H7 (cell line): ENCODE results near the gene PPP6C. TPM values are rescaled to one million over a fixed set of nuclear protein-coding genes. Genes with fewer than 3 reads are reported as not detected.
"Not testable (repeated sequence)": the region's sequence is repeated elsewhere in the genome, so short reads cannot be mapped to it uniquely, and the experiment has no call there.

Experiments
- DNase-seq: peaks from one replicate; pipeline ENCODE4 v3.0.0; 2012
- H3K27me3 ChIP-seq: 2 replicates; pipeline ENCODE4 v1.6.0; 2011; ENCODE audit warnings: mild to moderate bottlenecking, low read length; ENCODE audit not compliant: control insufficient read depth, insufficient read depth
- H3K36me3 ChIP-seq: replicated peaks from 2 replicates; pipeline ENCODE4 v1.5.1; 2011; ENCODE audit warnings: low read length; ENCODE audit not compliant: control insufficient read depth, insufficient read depth
- H3K4me3 ChIP-seq: 2 replicates; pipeline ENCODE4 v1.5.1; 2011; ENCODE audit warnings: low read depth, mild to moderate bottlenecking, control low read depth, low read length, moderate library complexity; ENCODE audit not compliant: insufficient read depth
- total RNA-seq: library from RNA; depleted of rRNA; stranded (reverse); fragments of >200 nt; shearing (Covaris generic); gene quantifications from 2 replicates; pipeline ENCODE4 v1.2.3, GENCODE V29; 2014

Gene PPP6C
- total RNA-seq, 1 experiment from 2014 or later = 34.7 TPM

DNA sequence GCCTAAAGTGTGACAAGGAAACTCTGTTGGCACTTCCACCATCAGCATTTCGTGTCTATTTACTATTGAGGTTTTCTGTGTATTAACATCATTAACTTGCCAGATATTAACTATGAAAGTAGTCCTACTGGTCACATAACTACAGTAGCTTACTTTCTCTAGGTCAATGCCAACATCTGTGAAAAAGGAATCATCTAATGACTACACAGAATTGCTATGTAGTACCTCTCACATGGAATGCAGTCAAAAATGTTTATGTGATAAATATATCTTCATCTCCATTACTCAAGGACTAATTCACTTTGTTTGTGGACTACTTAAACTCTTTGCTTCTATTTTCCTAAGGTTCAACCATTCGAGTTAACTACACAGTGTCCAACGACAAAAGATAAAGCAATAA is 48.4 kb downstream of the PPP6C start:
- no peak overlapping the region for H3K4me3 ChIP-seq

DNA sequence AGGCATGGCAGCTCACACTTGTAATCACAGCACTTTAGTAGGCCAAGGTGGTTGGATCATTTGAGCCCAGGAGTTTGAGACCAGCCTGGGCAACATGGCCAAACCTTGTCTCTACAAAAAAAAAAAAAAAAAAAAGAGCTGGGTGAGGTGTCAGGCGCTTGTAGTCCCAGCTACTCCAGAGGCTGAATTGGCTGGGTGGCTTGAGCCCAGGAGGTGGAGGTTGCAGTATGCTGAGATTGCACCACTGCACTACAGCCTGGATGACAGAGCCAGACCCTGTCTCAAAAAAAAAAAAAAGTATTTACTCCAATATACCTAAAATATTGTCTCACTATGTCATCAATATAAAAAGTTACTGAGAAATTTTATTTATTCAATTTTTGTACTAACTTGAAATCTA is 49.0 kb downstream of the PPP6C start:
- no peak overlapping the region for H3K4me3 ChIP-seq
- H3K36me3 ChIP-seq = no peaks in the 10 kb centered on the region
- no peak for DNase-seq
- H3K27me3 ChIP-seq = no peaks in the 10 kb centered on the region

More for the DNA sequence above, 48.4 kb downstream of the PPP6C start:
- no peak for DNase-seq
- Histone ChIP-seq H3K27me3 (no peaks in the 10 kb centered on the region), H3K36me3 (no peaks in the 10 kb centered on the region)

- H3K36me3 ChIP-seq = no peaks in the 10 kb centered on the region
- H3K27me3 ChIP-seq = no peaks in the 10 kb centered on the region
- DNase-seq = no peak
- H3K4me3 ChIP-seq = no peak overlapping the region
These were observed 52.4 kb downstream of the PPP6C start for GRCh38 chr9:125137200-125137599.

DNA sequence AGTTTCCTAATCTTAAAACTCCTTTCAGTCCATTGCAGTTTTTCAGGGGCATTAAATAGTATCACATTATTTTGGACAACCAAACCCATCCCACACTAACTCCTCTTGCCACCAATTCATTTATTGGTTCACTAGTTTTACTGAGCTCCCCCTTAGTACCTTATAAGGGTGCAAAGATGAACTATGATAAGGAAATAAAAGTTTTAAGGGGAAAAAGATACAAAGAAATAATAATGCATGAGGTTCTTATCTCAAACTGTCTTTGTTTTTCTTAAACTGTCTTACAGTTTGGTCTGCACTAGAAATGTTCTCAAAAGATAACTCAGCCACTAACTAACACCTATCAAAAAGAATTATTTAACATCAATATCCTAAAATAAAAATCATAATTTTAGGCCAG is 54.6 kb downstream of the PPP6C start:
- DNase-seq = no peak
- H3K36me3 ChIP-seq = no peaks in the 10 kb centered on the region
- no peaks in the 10 kb centered on the region for H3K27me3 ChIP-seq
- H3K4me3 ChIP-seq = no peak overlapping the region

DNA sequence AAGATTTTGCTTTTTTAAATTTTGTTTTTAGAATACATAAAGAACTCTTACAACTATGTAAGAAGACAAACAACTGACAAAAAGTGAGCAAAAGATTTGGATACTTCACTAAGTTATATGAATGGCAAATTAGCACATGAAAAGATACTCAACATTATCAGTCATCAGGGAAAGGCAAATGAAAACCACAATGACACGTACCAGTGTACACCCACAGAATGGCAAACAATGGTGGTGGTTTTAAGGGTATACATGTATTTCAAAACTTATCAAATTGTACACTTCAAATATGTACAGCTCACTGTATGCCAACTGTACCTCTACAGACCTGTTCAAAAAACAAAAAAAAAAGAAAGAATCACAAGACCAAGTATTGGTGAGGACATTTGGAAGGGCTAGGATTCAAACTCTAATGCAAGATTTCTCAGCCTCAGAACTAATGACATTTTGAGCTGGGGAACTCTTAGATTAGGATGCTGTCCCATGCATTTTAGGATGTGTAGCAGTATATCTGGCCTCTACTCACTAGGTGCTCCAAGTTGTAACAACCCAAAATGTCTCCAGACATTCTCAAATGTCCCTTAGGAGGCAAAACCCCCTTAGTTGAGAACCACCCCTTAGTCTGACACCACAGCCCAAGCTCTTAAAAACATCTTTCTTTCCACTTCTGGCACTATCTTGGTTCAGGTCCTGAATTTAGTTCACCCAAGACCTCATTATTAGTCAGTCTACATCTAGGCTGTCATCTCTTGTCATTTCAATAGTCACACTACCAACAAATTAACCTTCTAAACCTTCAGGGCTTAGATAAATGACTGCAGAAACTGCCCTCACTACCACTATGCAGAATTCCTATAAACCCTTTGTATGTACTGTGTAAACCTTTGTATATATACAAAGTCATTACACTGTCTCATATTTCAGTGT is 55.9 kb downstream of the PPP6C start:
- DNase-seq = no peak
- Histone ChIP-seq H3K36me3 (no peaks in the 10 kb centered on the region), H3K4me3 (no peak overlapping the region), H3K27me3 (no peaks in the 10 kb centered on the region)

DNA sequence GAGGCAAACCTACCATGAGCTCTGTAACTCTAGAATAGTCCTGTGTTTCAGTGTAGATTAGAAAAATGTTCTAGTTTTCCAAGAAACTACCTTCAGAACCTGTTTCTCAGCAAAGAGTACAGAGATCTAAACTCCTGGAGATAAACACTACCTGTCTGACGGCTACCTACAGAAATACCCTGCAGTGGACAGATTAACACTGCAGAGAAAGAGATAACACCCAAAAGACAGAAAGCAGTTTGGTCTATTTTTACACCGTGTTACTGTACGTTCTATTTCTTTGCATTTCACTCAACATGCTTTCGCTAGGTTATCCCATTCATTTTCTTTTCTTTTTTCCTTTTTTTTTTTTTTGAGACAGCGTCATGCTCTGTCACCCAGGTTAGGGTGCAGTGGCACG is 57.8 kb downstream of the PPP6C start:
- no peak overlapping the region for H3K4me3 ChIP-seq
- no peak for DNase-seq
- H3K36me3 ChIP-seq = no peaks in the 10 kb centered on the region
- H3K27me3 ChIP-seq = no peaks in the 10 kb centered on the region

DNA sequence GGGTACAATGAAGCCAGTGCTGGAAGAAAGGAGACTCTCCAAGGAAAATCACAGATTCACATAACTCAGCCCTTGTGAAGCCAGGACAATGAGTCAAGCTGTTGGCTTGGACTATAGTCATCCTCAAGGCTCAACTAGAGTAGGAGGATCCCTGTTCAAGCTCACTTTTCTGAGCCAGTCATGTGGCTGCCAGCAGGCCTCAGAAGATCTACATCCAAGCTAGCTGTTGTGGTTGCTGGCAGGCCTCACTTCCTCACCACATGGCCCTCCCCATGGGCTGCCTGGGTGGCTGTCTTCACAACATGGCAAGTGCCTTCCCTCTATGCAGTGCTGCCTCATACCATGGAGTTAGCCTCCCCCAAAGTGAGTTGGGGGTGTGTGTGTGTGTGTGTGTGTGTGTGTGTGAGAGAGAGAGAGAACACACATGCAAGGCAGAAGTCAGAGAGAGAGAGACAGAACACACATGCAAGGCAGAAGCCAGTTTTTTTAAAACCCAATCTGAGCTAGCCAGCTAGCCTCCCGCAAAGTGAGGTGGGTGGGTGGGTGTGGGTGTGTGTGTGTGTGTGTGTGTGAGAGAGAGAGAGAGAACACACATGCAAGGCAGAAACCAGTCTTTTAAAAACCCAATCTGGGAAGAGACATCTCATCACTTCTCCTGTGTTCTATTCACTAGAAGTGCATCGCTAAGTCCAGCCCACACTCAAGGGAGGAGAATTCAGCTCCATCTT is 63.4 kb downstream of the PPP6C start:
- Histone ChIP-seq H3K36me3 (no peaks in the 10 kb centered on the region), H3K27me3 (no peaks in the 10 kb centered on the region), H3K4me3 (no peak overlapping the region)
- no peak for DNase-seq

DNA sequence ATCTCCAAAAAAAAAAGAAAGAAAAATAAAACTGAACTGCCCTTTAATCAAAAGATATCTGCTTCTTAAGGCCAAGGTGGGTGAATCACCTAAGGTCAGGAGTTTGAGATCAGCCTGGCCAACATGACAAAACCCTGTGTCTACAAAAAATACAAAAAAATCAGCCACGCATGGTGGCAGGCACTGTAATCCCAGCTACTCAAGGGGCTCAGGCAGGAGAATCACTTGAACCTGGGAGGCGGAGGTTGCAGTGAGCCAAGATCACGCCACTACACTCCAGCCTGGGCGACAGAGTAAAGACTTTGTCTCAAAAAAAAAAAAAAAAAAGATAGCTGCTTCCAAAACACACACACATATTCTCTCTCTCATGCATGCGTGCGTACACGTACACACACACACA is 64.1 kb downstream of the PPP6C start:
- Histone ChIP-seq H3K36me3 (no peaks in the 10 kb centered on the region), H3K4me3 (no peak overlapping the region), H3K27me3 (no peaks in the 10 kb centered on the region)
- no peak for DNase-seq

- Histone ChIP-seq H3K36me3 (no peaks in the 10 kb centered on the region), H3K4me3 (no peak overlapping the region), H3K27me3 (no peaks in the 10 kb centered on the region)
- DNase-seq = no peak
These were observed 68.5 kb downstream of the PPP6C start for GRCh38 chr9:125121146-125121545.

- Histone ChIP-seq H3K4me3 (no peak overlapping the region), H3K36me3 (no peaks in the 10 kb centered on the region), H3K27me3 (no peaks in the 10 kb centered on the region)
- no peak for DNase-seq
These were observed 69.8 kb downstream of the PPP6C start for GRCh38 chr9:125119643-125120286.

GRCh38 chr9:125118696-125119095 is 70.9 kb downstream of the PPP6C start:
- not testable (repeated sequence) for H3K36me3 ChIP-seq, DNase-seq, H3K27me3 ChIP-seq, H3K4me3 ChIP-seq

DNA sequence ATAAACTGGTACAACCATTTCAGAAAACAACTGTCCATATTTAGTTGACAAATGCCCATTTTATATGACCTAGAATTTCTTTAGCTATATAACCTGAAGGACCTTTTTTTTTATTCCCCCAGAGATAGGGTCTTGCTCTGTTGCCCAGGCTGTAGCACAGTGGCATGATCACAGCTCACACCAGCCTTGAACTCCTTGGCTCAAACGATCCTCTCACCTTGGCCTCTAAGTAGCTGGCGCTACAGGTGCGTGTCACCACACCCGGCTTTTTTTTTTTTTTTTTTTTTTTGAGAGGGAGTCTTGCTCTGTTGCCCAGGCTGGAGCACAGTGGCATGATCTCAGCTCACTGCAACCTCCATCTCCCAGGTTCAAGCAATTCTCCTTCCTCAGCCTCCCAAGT is 75.1 kb downstream of the PPP6C start:
- not testable (repeated sequence) for H3K4me3 ChIP-seq, H3K36me3 ChIP-seq, DNase-seq, H3K27me3 ChIP-seq

GRCh38 chr9:125110464-125110863 is 79.1 kb downstream of the PPP6C start:
- Histone ChIP-seq H3K36me3 (no peaks in the 10 kb centered on the region; the same call in 1 of the 2 replicates), H3K4me3 (no peak overlapping the region), H3K27me3 (no peaks in the 10 kb centered on the region)
- DNase-seq = no peak

DNA sequence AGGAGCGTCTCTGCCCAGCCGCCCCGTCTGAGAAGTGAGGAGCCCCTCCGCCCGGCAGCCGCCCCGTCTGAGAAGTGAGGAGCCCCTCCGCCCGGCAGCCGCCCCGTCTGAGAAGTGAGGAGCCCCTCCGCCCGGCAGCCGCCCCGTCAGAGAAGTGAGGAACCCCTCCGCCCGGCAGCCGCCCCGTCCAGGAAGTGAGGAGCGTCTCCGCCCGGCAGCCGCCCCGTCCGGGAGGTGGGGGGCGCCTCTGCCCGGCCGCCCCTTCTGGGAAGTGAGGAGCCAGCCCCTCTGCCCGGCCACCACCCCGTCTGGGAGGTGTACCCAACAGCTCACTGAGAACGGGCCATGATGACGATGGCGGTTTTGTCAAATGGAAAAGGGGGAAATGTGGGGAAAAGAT is 81.1 kb downstream of the PPP6C start:
- not testable (repeated sequence) for H3K36me3 ChIP-seq, H3K4me3 ChIP-seq, H3K27me3 ChIP-seq, DNase-seq
